GM23248 (cell line): ENCODE results near the gene NELFA. TPM values are rescaled to one million over a fixed set of nuclear protein-coding genes. Genes with fewer than 3 reads are reported as not detected.

ENCODE experiments used
- DNase-seq: peaks from one replicate; pipeline ENCODE4 v3.0.0-alpha.2; 2015
- H2AFZ ChIP-seq: fragments of 200-600 bp; sonication (generic); 2 replicates; pipeline ENCODE4 v1.6.1; 2016; ENCODE audit warnings: antibody characterized with exemption
- H3F3A ChIP-seq: fragments of 200-600 bp; sonication (generic); 2 replicates; pipeline ENCODE4 v1.6.1; 2016; ENCODE audit warnings: mild to moderate bottlenecking, antibody characterized with exemption, mixed run types; ENCODE audit not compliant: insufficient read depth
- H3K27ac ChIP-seq: fragments of 200-600 bp; sonication (generic); 2 replicates; pipeline ENCODE4 v1.5.1; 2016; ENCODE audit warnings: mild to moderate bottlenecking
- H3K27me3 ChIP-seq: fragments of 200-600 bp; sonication (generic); replicated peaks from 2 replicates; pipeline ENCODE4 v1.6.1; 2016; ENCODE audit warnings: mild to moderate bottlenecking; ENCODE audit not compliant: insufficient read depth
- H3K36me3 ChIP-seq: fragments of 200-600 bp; sonication (generic); 2 replicates; pipeline ENCODE4 v1.6.1; 2016; ENCODE audit warnings: low read depth, mild to moderate bottlenecking
- H3K4me1 ChIP-seq: fragments of 200-600 bp; sonication (generic); 2 replicates; pipeline ENCODE4 v1.6.1; 2016; ENCODE audit warnings: mild to moderate bottlenecking; ENCODE audit not compliant: insufficient read depth
- H3K4me2 ChIP-seq: fragments of 200-600 bp; sonication (generic); one replicate; pipeline ENCODE4 v1.6.1; 2016; ENCODE audit warnings: mild to moderate bottlenecking; ENCODE audit not compliant: unreplicated experiment
- H3K4me3 ChIP-seq: fragments of 200-600 bp; sonication (generic); 2 replicates; pipeline ENCODE4 v1.5.1; 2016; ENCODE audit warnings: mild to moderate bottlenecking
- H3K79me2 ChIP-seq: fragments of 200-600 bp; sonication (generic); 2 replicates; pipeline ENCODE4 v1.6.1; 2016; ENCODE audit warnings: mild to moderate bottlenecking; ENCODE audit not compliant: insufficient read depth
- H3K9ac ChIP-seq: fragments of 200-600 bp; sonication (generic); 2 replicates; pipeline ENCODE4 v1.6.1; 2016; ENCODE audit warnings: mild to moderate bottlenecking
- H3K9me2 ChIP-seq: fragments of 200-600 bp; sonication (generic); 2 replicates; pipeline ENCODE4 v1.6.1; 2016; ENCODE audit warnings: mixed run types, mild to moderate bottlenecking, moderate library complexity; ENCODE audit not compliant: insufficient read depth
- H3K9me3 ChIP-seq: fragments of 200-600 bp; sonication (generic); one replicate; pipeline ENCODE4 v1.6.1; 2017; ENCODE audit warnings: low read depth
- H4K20me1 ChIP-seq: fragments of 200-600 bp; sonication (generic); 2 replicates; pipeline ENCODE4 v1.6.0; 2016; ENCODE audit not compliant: insufficient read depth
- EZH2 ChIP-seq: fragments of 200-600 bp; sonication (generic); IDR thresholded peaks from 2 replicates; pipeline ENCODE4 v1.6.1; 2018; ENCODE audit warnings: antibody characterized with exemption, mild to moderate bottlenecking; ENCODE audit not compliant: insufficient read depth, poor library complexity, severe bottlenecking
- EZH2phosphoT487 ChIP-seq: fragments of 200-600 bp; sonication (generic); IDR thresholded peaks from 2 replicates; pipeline ENCODE4 v1.6.1; 2018; ENCODE audit warnings: antibody characterized with exemption, moderate library complexity, mild to moderate bottlenecking, low read depth; ENCODE audit not compliant: insufficient read depth
- WGBS, 2 experiments: methylation state at CpG; one replicate each; pipeline ENCODE4 v1.1.6; 2015 to 2017; ENCODE audit warnings: low lambda C conversion rate in 2 of 2, low coverage in 1 of 2; ENCODE audit errors: missing lambda C conversion rate in 2 of 2; 5-methylcytosine and 5-hydroxymethylcytosine counted together
- in situ Hi-C: fragments of 300-500 bp; cut with MboI; formaldehyde crosslinking; loops from 2 replicates; pipeline ENCODE4 v1.15.0; 2020
- polyA plus RNA-seq: library from polyadenylated mRNA; unstranded; fragments of >200 nt; fragmentation: Nextera tagmentation; extraction: Ambion mirVana; gene quantifications from 2 replicates; pipeline ENCODE4 v1.2.1, GENCODE V29; 2016
- total RNA-seq: library from RNA; depleted of rRNA; stranded (reverse); fragments of >200 nt; shearing (Covaris generic); gene quantifications from 2 replicates; pipeline ENCODE4 v1.2.3, GENCODE V29; 2014

Gene NELFA
- total and polyA plus RNA-seq, 2 experiments from 2014 or later: 18.7 to 23.6 TPM

GRCh38 chr4:1961038-1961437 lies 47.7 kb downstream of the NELFA start:
- TF ChIP-seq EZH2: no peak
- Histone ChIP-seq H3K79me2 (peaks cover 10% of the 10 kb centered on the region; the same call in 1 of the 2 replicates), H3F3A (no peaks in the 10 kb centered on the region), H3K9me3 (no peaks in the 10 kb centered on the region), H3K4me3 (no peak overlapping the region), H3K9me2 (no peaks in the 10 kb centered on the region), H3K4me1 (peaks cover 4% of the 10 kb centered on the region; the same call in 1 of the 2 replicates), H2AFZ (no peak overlapping the region), H3K4me2 (no peak overlapping the region), H3K27ac (no peak overlapping the region), H3K27me3 (no peaks in the 10 kb centered on the region), H4K20me1 (no peaks in the 10 kb centered on the region), H3K36me3 (peaks cover 11% of the 10 kb centered on the region; the same call in 1 of the 2 replicates), H3K9ac (no peak overlapping the region)
- in situ Hi-C loops: no loop called here
- WGBS, 2 experiments: 98% methylated on average over 15 of the region's 15 CpGs
- no peak for DNase-seq

- H3K9ac ChIP-seq: no peak overlapping the region
- H3K9me2 ChIP-seq: no peaks in the 10 kb centered on the region
- peaks cover 10% of the 10 kb centered on the region; the same call in 1 of the 2 replicates for H3K79me2 ChIP-seq
- H3K9me3 ChIP-seq: no peaks in the 10 kb centered on the region
- H2AFZ ChIP-seq: no peak overlapping the region
- peak; percentile 46 for DNase-seq
- peaks cover 4% of the 10 kb centered on the region; the same call in 1 of the 2 replicates for H3K4me1 ChIP-seq
- H3F3A ChIP-seq: no peaks in the 10 kb centered on the region
- H3K36me3 ChIP-seq: peaks cover 11% of the 10 kb centered on the region; the same call in 1 of the 2 replicates
- no peak overlapping the region for H3K27ac ChIP-seq
- WGBS, 2 experiments: 82 to 88% methylated on average over 7 of the region's 7 CpGs
- H4K20me1 ChIP-seq: no peaks in the 10 kb centered on the region
- no peak overlapping the region for H3K4me3 ChIP-seq
- in situ Hi-C loops: no loop called here
- H3K27me3 ChIP-seq: no peaks in the 10 kb centered on the region
- TF ChIP-seq EZH2 (no peak), EZH2phosphoT487 (no peak)
- no peak overlapping the region for H3K4me2 ChIP-seq
Measured at GRCh38 chr4:1960170-1960825, 48.5 kb downstream of the NELFA start.

GRCh38 chr4:1959104-1959384 lies 49.7 kb downstream of the NELFA start:
- Histone ChIP-seq H4K20me1 (no peaks in the 10 kb centered on the region), H3K9me3 (no peaks in the 10 kb centered on the region), H3K4me2 (no peak overlapping the region), H3K27ac (no peak overlapping the region), H2AFZ (no peak overlapping the region), H3K27me3 (no peaks in the 10 kb centered on the region), H3K4me3 (no peak overlapping the region), H3K9ac (no peak overlapping the region), H3F3A (no peaks in the 10 kb centered on the region), H3K4me1 (peaks cover 4% of the 10 kb centered on the region; the same call in 1 of the 2 replicates), H3K9me2 (no peaks in the 10 kb centered on the region), H3K36me3 (peaks cover 20% of the 10 kb centered on the region; the same call in 1 of the 2 replicates), H3K79me2 (peaks cover 14% of the 10 kb centered on the region; the same call in 1 of the 2 replicates)
- TF ChIP-seq EZH2phosphoT487 (no peak), EZH2 (no peak)
- in situ Hi-C loops: no loop called here
- WGBS, 2 experiments: 95 to 96% methylated on average over 5 of the region's 5 CpGs
- no peak for DNase-seq

GRCh38 chr4:1958276-1959103 lies 50.3 kb downstream of the NELFA start:
- Histone ChIP-seq H3K9me3 (no peaks in the 10 kb centered on the region), H3K79me2 (peaks cover 14% of the 10 kb centered on the region; the same call in 1 of the 2 replicates), H3K27ac (no peak overlapping the region), H3K27me3 (no peaks in the 10 kb centered on the region), H3K9ac (no peak overlapping the region), H2AFZ (no peak overlapping the region), H3K4me2 (no peak overlapping the region), H3K4me1 (peaks cover 4% of the 10 kb centered on the region; the same call in 1 of the 2 replicates), H4K20me1 (no peaks in the 10 kb centered on the region), H3K4me3 (no peak overlapping the region), H3F3A (no peaks in the 10 kb centered on the region), H3K9me2 (no peaks in the 10 kb centered on the region), H3K36me3 (peaks cover 20% of the 10 kb centered on the region; the same call in 1 of the 2 replicates)
- WGBS, 2 experiments: 89 to 91% methylated on average over 15 of the region's 15 CpGs
- no peak for DNase-seq
- no peak for TF ChIP-seq EZH2
- TF ChIP-seq EZH2phosphoT487: no peak
- in situ Hi-C loops: no loop called here
